GM23338 (cell line): Measurements from ENCODE around the gene SORBS2. TPM values are rescaled to one million over a fixed set of nuclear protein-coding genes. Genes with fewer than 3 reads are reported as not detected.

Experiments
- ATAC-seq: fragments of 200-7000 bp; cut with Tn5 transposase; 3 replicates; pipeline ENCODE4 v1.9.1; 2020
- DNase-seq: peaks from one replicate; pipeline ENCODE4 v3.0.0-alpha.2; 2015; ENCODE audit warnings: low spot score
- H2AFZ ChIP-seq: fragments of 200-600 bp; sonication (generic); 2 replicates; pipeline ENCODE4 v1.8.0; 2016; ENCODE audit warnings: antibody characterized with exemption, mild to moderate bottlenecking, moderate library complexity
- H3F3A ChIP-seq: fragments of 200-600 bp; sonication (generic); replicated peaks from 2 replicates; pipeline ENCODE4 v1.8.0; 2017; ENCODE audit warnings: antibody characterized with exemption, mixed run types, low read depth
- H3K27ac ChIP-seq: fragments of 200-600 bp; sonication (generic); 2 replicates; pipeline ENCODE4 v1.6.1; 2016; ENCODE audit warnings: low read depth
- H3K27me3 ChIP-seq: fragments of 200-600 bp; sonication (generic); 2 replicates; pipeline ENCODE4 v1.8.0; 2016; ENCODE audit warnings: mild to moderate bottlenecking, mixed run types, moderate library complexity; ENCODE audit not compliant: insufficient read depth
- H3K36me3 ChIP-seq: fragments of 200-600 bp; sonication (generic); 2 replicates; pipeline ENCODE4 v1.8.0; 2016; ENCODE audit warnings: mild to moderate bottlenecking; ENCODE audit not compliant: insufficient read depth
- H3K4me1 ChIP-seq: fragments of 200-600 bp; sonication (generic); 2 replicates; pipeline ENCODE4 v1.8.0; 2016; ENCODE audit warnings: mild to moderate bottlenecking, moderate library complexity; ENCODE audit not compliant: insufficient read depth
- H3K4me2 ChIP-seq: fragments of 200-600 bp; sonication (generic); 2 replicates; pipeline ENCODE4 v1.7.1; 2017; ENCODE audit warnings: mixed run types
- H3K4me3 ChIP-seq: fragments of 200-600 bp; sonication (generic); 2 replicates; pipeline ENCODE4 v1.6.1; 2016; ENCODE audit warnings: mixed run types
- H3K79me2 ChIP-seq: fragments of 200-600 bp; sonication (generic); replicated peaks from 2 replicates; pipeline ENCODE4 v1.8.0; 2017; ENCODE audit warnings: mild to moderate bottlenecking; ENCODE audit not compliant: insufficient read depth
- H3K9me2 ChIP-seq: fragments of 200-600 bp; sonication (generic); 2 replicates; pipeline ENCODE4 v1.8.0; 2017; ENCODE audit not compliant: insufficient read depth
- H4K20me1 ChIP-seq: fragments of 200-600 bp; sonication (generic); replicated peaks from 2 replicates; pipeline ENCODE4 v1.8.0; 2017; ENCODE audit warnings: mild to moderate bottlenecking; ENCODE audit not compliant: insufficient read depth
- H3K27ac Mint-ChIP-seq: 2 replicates; pipeline ENCODE4 v1.8.0; 2020; ENCODE audit warnings: inconsistent platforms, mild to moderate bottlenecking, moderate library complexity, mixed read lengths
- H3K27me3 Mint-ChIP-seq: 3 replicates; pipeline ENCODE4 v1.8.0; 2022; ENCODE audit warnings: low read depth, mild to moderate bottlenecking, moderate library complexity, mixed read lengths, inconsistent platforms; ENCODE audit not compliant: insufficient read depth, poor library complexity
- H3K36me3 Mint-ChIP-seq: 3 replicates; pipeline ENCODE4 v1.8.0; 2021; ENCODE audit warnings: low read depth, mild to moderate bottlenecking, inconsistent platforms, moderate library complexity, mixed read lengths
- H3K4me1 Mint-ChIP-seq: 3 replicates; pipeline ENCODE4 v1.8.0; 2020; ENCODE audit warnings: mild to moderate bottlenecking, inconsistent platforms, mixed read lengths
- H3K4me3 Mint-ChIP-seq: 3 replicates; pipeline ENCODE4 v1.8.0; 2021; ENCODE audit warnings: moderate library complexity, mild to moderate bottlenecking, inconsistent platforms, mixed read lengths
- H3K9me3 Mint-ChIP-seq: 3 replicates; pipeline ENCODE4 v1.8.0; 2020; ENCODE audit warnings: moderate library complexity, mild to moderate bottlenecking, inconsistent platforms, mixed read lengths
- CREB1 ChIP-seq: fragments of 250-450 bp; sonication (Bioruptor Pico); IDR thresholded peaks from 2 replicates; pipeline ENCODE4 v1.5.0; 2020; ENCODE audit warnings: low read depth, mild to moderate bottlenecking, moderate library complexity
- CTCF ChIP-seq, 2 experiments: fragments of 200-600 bp in 1 of 2; sonication (generic) in 1 of 2; conservative IDR thresholded peaks; 2 replicates each; pipeline versions ENCODE4 v1.5.1 to v1.6.1; 2016 to 2017; ENCODE audit warnings: antibody characterized with exemption in 2 of 2, low read depth in 2 of 2, mild to moderate bottlenecking in 2 of 2, moderate library complexity in 1 of 2
- EZH2 ChIP-seq: fragments of 200-600 bp; sonication (generic); IDR thresholded peaks from one replicate; pipeline ENCODE4 v1.8.0; 2017; ENCODE audit warnings: antibody characterized with exemption, mild to moderate bottlenecking, low read depth; ENCODE audit not compliant: unreplicated experiment
- EZH2phosphoT487 ChIP-seq: fragments of 200-600 bp; sonication (generic); IDR thresholded peaks from one replicate; pipeline ENCODE4 v1.8.1; 2018; ENCODE audit warnings: antibody characterized with exemption; ENCODE audit not compliant: unreplicated experiment
- REST ChIP-seq: IDR thresholded peaks from one replicate; pipeline ENCODE4 v1.6.1; 2018; ENCODE audit warnings: antibody characterized with exemption; ENCODE audit not compliant: unreplicated experiment
- STAT1 ChIP-seq: IDR thresholded peaks from one replicate; pipeline ENCODE4 v1.6.1; 2016; ENCODE audit warnings: antibody characterized with exemption; ENCODE audit not compliant: unreplicated experiment
- ZNF114 ChIP-seq: fragments of 250-450 bp; sonication (Bioruptor Pico); IDR thresholded peaks from 2 replicates; pipeline ENCODE4 v1.5.0; 2020; ENCODE audit warnings: mild to moderate bottlenecking, moderate library complexity
- ZNF462 ChIP-seq: fragments of 250-450 bp; sonication (Bioruptor Pico); IDR thresholded peaks from 2 replicates; pipeline ENCODE4 v1.5.0; 2020; ENCODE audit warnings: mild to moderate bottlenecking, moderate library complexity
- polyA plus RNA-seq: library from polyadenylated mRNA; unstranded; fragments of >200 nt; fragmentation: Nextera tagmentation; extraction: Ambion mirVana; gene quantifications from 2 replicates; pipeline ENCODE4 v1.2.1, GENCODE V29; 2016
- total RNA-seq: library from RNA; depleted of rRNA; stranded (reverse); fragments of >200 nt; shearing (Covaris generic); gene quantifications from 2 replicates; pipeline ENCODE4 v1.2.3, GENCODE V29; 2014

SORBS2 gene
- total and polyA plus RNA-seq, 2 experiments from 2014 or later, result 17.8 to 27.6 TPM

GRCh38 chr4:185599553-185600243, 212.3 kb downstream of the SORBS2 start (continued):
- TF ChIP-seq ZNF462 (no peak), STAT1 (no peak), EZH2 (no peak), ZNF114 (no peak)

- ATAC-seq (peak; percentile 45; the same call in 2 of the 3 replicates), DNase-seq (peak; percentile 37)
- Histone ChIP-seq H4K20me1 (no peaks in the 10 kb centered on the region), H3K36me3 (no peaks in the 10 kb centered on the region), H3K79me2 (no peaks in the 10 kb centered on the region), H3K9me2 (0 out of 2 replicates have a peak, but pooled peaks cover 4% of the 10 kb centered on the region), H3K4me1 (no peaks in the 10 kb centered on the region), H3K27me3 (no peaks in the 10 kb centered on the region), H3K27ac (no peak overlapping the region), H3F3A (no peaks in the 10 kb centered on the region), H2AFZ (no peak overlapping the region), H3K4me3 (no peak overlapping the region), H3K4me2 (no peak overlapping the region)
- no peak overlapping the region for H3K27ac Mint-ChIP-seq
- no peaks in the 10 kb centered on the region for H3K36me3 Mint-ChIP-seq
- peaks cover 10% of the 10 kb centered on the region for H3K4me1 Mint-ChIP-seq
- peaks cover 5% of the 10 kb centered on the region for H3K27me3 Mint-ChIP-seq
- H3K4me3 Mint-ChIP-seq, result no peak overlapping the region
- H3K9me3 Mint-ChIP-seq, result no peaks in the 10 kb centered on the region
- TF ChIP-seq EZH2phosphoT487, result no peak
- TF ChIP-seq CTCF (conservative IDR thresholded peaks at IDR 0.05; ENCODE audit: low read depth in 2 of 2), result no peak
- TF ChIP-seq CREB1 (CRISPR knock-in tag), result no peak
- no peak for TF ChIP-seq REST
- TF ChIP-seq EZH2, result no peak
Measured at GRCh38 chr4:185598846-185599552, 213.0 kb downstream of the SORBS2 start.
